Keratinocyte (primary cell): Measurements from ENCODE around the gene BRPF3. TPM values are rescaled to one million over a fixed set of nuclear protein-coding genes. Genes with fewer than 3 reads are reported as not detected.

Experiments
- DNase-seq: peaks from one replicate; pipeline ENCODE4 v3.0.0-alpha.2; 2011; ENCODE audit warnings: low read depth, missing footprints, low spot score
- FAIRE-seq: peaks from 2 replicates; lab custom pipeline; 2011; peaks lifted over from hg19 to GRCh38; lab: Jason Lieb, UNC
- H2AFZ ChIP-seq: 2 replicates; pipeline ENCODE4 v1.6.0; 2012; ENCODE audit warnings: low read length, control low read depth, inconsistent platforms; ENCODE audit not compliant: control insufficient read depth
- H3K27ac ChIP-seq: 2 replicates; pipeline ENCODE4 v1.5.1; 2011; ENCODE audit warnings: low read length; ENCODE audit not compliant: control insufficient read depth, insufficient read depth
- H3K27me3 ChIP-seq: 3 replicates; pipeline ENCODE4 v1.6.0; 2011; ENCODE audit warnings: low read length; ENCODE audit not compliant: control insufficient read depth, insufficient read depth; ENCODE audit errors: extremely low read depth
- H3K36me3 ChIP-seq, 2 experiments: 2 replicates in 1 of 2; 3 replicates in 1 of 2; pipeline ENCODE4 v1.5.1; 2011; ENCODE audit warnings: low read length in 2 of 2, mild to moderate bottlenecking in 1 of 2; ENCODE audit not compliant: control insufficient read depth in 2 of 2, insufficient read depth in 2 of 2; ENCODE audit errors: extremely low read depth in 1 of 2
- H3K4me1 ChIP-seq: 3 replicates; pipeline ENCODE4 v1.5.1; 2011; ENCODE audit warnings: low read length; ENCODE audit not compliant: control insufficient read depth, insufficient read depth; ENCODE audit errors: extremely low read depth
- H3K4me2 ChIP-seq: 3 replicates; pipeline ENCODE4 v1.6.0; 2011; ENCODE audit warnings: low read depth, low read length; ENCODE audit not compliant: control insufficient read depth, insufficient read depth; ENCODE audit errors: extremely low read depth
- H3K4me3 ChIP-seq, 3 experiments: fragments of 200-600 bp in 1 of 3; sonication (generic) in 1 of 3; 2 replicates in 2 of 3; 3 replicates in 1 of 3; pipeline ENCODE4 v1.5.1; 2011 to 2016; ENCODE audit warnings: low read length in 3 of 3, mild to moderate bottlenecking in 3 of 3, control low read depth in 2 of 3, inconsistent platforms in 1 of 3, low read depth in 1 of 3, mixed read lengths in 1 of 3, mixed run types in 1 of 3, moderate library complexity in 1 of 3; ENCODE audit not compliant: control insufficient read depth in 2 of 3, insufficient read depth in 2 of 3; ENCODE audit errors: extremely low read depth in 1 of 3
- H3K79me2 ChIP-seq: 2 replicates; pipeline ENCODE4 v1.6.0; 2012; ENCODE audit warnings: low read length; ENCODE audit not compliant: control insufficient read depth, insufficient read depth
- H3K9ac ChIP-seq: 3 replicates; pipeline ENCODE4 v1.6.0; 2011; ENCODE audit warnings: low read length; ENCODE audit not compliant: control insufficient read depth, insufficient read depth; ENCODE audit errors: extremely low read depth
- H3K9me1 ChIP-seq: 3 replicates; pipeline ENCODE4 v1.6.0; 2011; ENCODE audit warnings: low read length; ENCODE audit not compliant: control insufficient read depth, insufficient read depth; ENCODE audit errors: extremely low read depth
- H3K9me3 ChIP-seq: 2 replicates; pipeline ENCODE4 v1.5.1; 2012; ENCODE audit warnings: low read depth, low read length; ENCODE audit not compliant: control insufficient read depth
- H4K20me1 ChIP-seq: 3 replicates; pipeline ENCODE4 v1.6.0; 2011; ENCODE audit warnings: low read length; ENCODE audit not compliant: control insufficient read depth, insufficient read depth; ENCODE audit errors: extremely low read depth
- EZH2 ChIP-seq: IDR thresholded peaks from one replicate; pipeline ENCODE4 v1.6.1; 2012; ENCODE audit warnings: inconsistent platforms, mild to moderate bottlenecking, low read length, moderate library complexity
- dilution Hi-C: fragments of 300-500 bp; cut with MboI; formaldehyde crosslinking; loops from one replicate; pipeline ENCODE4 v1.7.0; 2020; ENCODE audit warnings: low sequenced_read_pairs; ENCODE audit not compliant: extremely low pct_ligation_motif_present
- polyA plus RNA-seq, 5 experiments: library from polyadenylated mRNA; depleted of rRNA in 3 of 5; stranded (reverse) in 3 of 5; stranded (forward) in 1 of 5; unstranded in 1 of 5; fragments of >200 nt; gene quantifications; 1 replicate in 1 of 5; 2 replicates in 3 of 5; 3 replicates in 1 of 5; pipeline versions ENCODE4 v1.2.1 to v1.2.3, GENCODE V29; 2011 to 2012; ENCODE audit warnings: missing spikeins in 2 of 5, low read depth in 1 of 5, low replicate concordance in 1 of 5
- TF ChIP-seq, protein P1 (sequence below), 3 experiments: IDR thresholded peaks in 1 of 3; conservative IDR thresholded peaks in 1 of 3; optimal IDR thresholded peaks in 1 of 3; 2 replicates in 2 of 3; 3 replicates in 1 of 3; pipeline versions ENCODE3 to v1.5.1; 2011; ENCODE audit warnings: low read length in 3 of 3, mild to moderate bottlenecking in 3 of 3, moderate library complexity in 2 of 3, control low read depth in 1 of 3, inconsistent platforms in 1 of 3; ENCODE audit not compliant: insufficient read depth in 2 of 3; ENCODE audit errors: extremely low read depth in 1 of 3

BRPF3 gene
- polyA plus RNA-seq, 1 donor (not counting 4 experiments of a cell fraction or from before 2014, with no cell fraction given), result 4.8 TPM

DNA sequence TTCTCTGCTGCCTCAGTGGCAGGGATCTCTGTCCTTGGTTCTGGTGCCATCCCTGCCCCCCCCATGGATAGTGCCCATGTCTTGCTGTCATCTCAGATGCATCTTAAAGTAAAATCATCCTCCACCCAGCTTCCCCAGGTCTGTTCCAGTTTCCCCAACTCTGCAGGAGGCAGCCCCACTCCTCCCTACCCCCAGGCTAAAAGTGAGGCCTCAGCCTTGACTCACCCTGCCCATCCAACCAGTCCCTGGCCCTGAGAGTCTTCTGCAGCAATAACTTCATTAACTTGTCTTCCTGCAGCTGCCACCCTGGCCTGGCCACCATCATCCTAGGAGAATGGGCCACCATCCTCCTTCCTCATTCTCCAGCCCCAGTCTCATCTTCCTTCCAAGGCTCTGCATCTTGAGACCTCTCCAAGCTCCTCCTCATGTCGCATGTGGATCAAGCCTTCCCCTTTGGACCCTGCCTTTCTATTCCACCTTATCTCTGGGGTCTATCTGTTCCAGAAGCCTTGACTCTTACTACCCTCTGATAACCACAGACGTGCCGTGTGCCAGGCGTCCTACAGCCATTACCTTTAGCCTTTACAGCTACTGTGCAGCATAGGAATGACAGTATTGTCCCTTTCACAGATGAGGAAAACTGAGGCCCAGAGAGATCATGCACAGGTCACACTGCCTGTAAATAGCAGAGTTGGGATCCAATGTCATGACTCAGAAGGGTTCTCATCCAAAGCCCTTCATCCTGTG is 71.4 kb downstream of the BRPF3 start:
- DNase-seq, result no peak
- H3K4me3 ChIP-seq, result no peak overlapping the region
- dilution Hi-C loops, result no loop called here

DNA sequence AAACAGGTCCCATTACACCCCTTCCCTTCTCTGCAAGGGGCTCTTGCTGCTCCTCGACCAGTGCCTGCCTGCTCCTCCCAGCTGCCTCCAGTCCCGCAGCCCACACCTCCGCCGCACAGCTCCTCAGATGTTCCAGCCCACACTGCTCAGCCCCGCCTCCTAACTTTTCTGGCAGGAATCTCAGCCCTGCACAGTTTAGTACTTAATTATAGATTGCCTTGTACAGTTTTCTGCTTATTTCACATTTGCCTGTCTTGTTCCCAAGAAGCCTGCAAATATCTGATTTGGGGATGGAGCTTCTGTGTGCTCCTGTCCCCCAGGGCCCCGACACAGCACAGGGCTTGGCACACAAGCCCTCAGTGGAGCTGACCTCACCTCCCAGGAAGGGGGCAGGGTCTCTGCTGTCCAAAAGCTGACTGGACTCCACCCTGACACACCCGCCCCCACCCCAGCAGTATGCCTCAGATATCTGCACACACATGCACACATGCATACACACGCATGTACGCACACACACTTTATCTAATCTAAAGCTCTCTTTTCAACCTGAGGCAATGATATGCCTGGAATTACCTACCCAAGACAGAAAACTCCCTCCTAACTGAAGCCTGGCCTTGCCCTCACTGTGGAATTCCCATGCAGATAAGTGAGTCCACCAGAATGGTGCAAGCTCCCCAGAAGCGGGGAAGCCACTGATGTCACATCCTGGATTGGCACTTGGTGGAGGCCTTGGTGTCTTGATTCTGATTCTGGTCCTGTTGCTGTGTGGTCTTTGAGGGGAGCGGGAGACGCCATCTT is 72.1 kb downstream of the BRPF3 start:
- no peaks in the 10 kb centered on the region for H3K79me2 ChIP-seq
- no peak overlapping the region for H3K4me2 ChIP-seq
- peaks cover 38% of the 10 kb centered on the region for H3K4me1 ChIP-seq
- no peaks in the 10 kb centered on the region for H3K36me3 ChIP-seq
- TF ChIP-seq EZH2, result no peak
- TF ChIP-seq, protein P1, sequence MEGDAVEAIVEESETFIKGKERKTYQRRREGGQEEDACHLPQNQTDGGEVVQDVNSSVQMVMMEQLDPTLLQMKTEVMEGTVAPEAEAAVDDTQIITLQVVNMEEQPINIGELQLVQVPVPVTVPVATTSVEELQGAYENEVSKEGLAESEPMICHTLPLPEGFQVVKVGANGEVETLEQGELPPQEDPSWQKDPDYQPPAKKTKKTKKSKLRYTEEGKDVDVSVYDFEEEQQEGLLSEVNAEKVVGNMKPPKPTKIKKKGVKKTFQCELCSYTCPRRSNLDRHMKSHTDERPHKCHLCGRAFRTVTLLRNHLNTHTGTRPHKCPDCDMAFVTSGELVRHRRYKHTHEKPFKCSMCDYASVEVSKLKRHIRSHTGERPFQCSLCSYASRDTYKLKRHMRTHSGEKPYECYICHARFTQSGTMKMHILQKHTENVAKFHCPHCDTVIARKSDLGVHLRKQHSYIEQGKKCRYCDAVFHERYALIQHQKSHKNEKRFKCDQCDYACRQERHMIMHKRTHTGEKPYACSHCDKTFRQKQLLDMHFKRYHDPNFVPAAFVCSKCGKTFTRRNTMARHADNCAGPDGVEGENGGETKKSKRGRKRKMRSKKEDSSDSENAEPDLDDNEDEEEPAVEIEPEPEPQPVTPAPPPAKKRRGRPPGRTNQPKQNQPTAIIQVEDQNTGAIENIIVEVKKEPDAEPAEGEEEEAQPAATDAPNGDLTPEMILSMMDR (optimal IDR thresholded peaks at IDR 0.05 in 1 of 3, IDR thresholded peaks at IDR 0.05 in 1 of 3, conservative IDR thresholded peaks at IDR 0.05 in 1 of 3; ENCODE audit: extremely low read depth in 1 of 3, insufficient read depth in 2 of 3, low read length in 3 of 3), result no peak
- H4K20me1 ChIP-seq, result no peaks in the 10 kb centered on the region
- FAIRE-seq, result no peak
- dilution Hi-C loops, result no loop called here
- DNase-seq, result no peak
- no peak overlapping the region for H3K27ac ChIP-seq
- H3K9me1 ChIP-seq, result peaks cover 3% of the 10 kb centered on the region
- no peak overlapping the region for H3K4me3 ChIP-seq
- peaks cover 12% of the 10 kb centered on the region for H3K27me3 ChIP-seq
- H2AFZ ChIP-seq, result no peak overlapping the region
- peaks cover 2% of the 10 kb centered on the region for H3K9me3 ChIP-seq
- H3K9ac ChIP-seq, result no peak overlapping the region

More for the DNA sequence above, 71.4 kb downstream of the BRPF3 start:
- peaks cover 2% of the 10 kb centered on the region for H3K9me3 ChIP-seq
- H3K4me2 ChIP-seq, result no peak overlapping the region
- peaks cover 7% of the 10 kb centered on the region for H3K27me3 ChIP-seq
- H3K79me2 ChIP-seq, result no peaks in the 10 kb centered on the region
- H3K9ac ChIP-seq, result no peak overlapping the region
- H2AFZ ChIP-seq, result no peak overlapping the region
- no peak for TF ChIP-seq EZH2
- TF ChIP-seq, protein P1 (optimal IDR thresholded peaks at IDR 0.05 in 1 of 3, IDR thresholded peaks at IDR 0.05 in 1 of 3, conservative IDR thresholded peaks at IDR 0.05 in 1 of 3; ENCODE audit: extremely low read depth in 1 of 3, insufficient read depth in 2 of 3, low read length in 3 of 3), result no peak
- H3K9me1 ChIP-seq, result peaks cover 3% of the 10 kb centered on the region
- peaks cover 38% of the 10 kb centered on the region for H3K4me1 ChIP-seq
- FAIRE-seq, result peak; percentile 48
- H3K27ac ChIP-seq, result no peak overlapping the region
- no peaks in the 10 kb centered on the region for H3K36me3 ChIP-seq
- no peaks in the 10 kb centered on the region for H4K20me1 ChIP-seq
